Loucy (cell line): ENCODE results near the gene TMEM271.

ENCODE experiments used
- H2AFZ ChIP-seq: fragments of 200-600 bp; sonication (generic); 2 replicates; pipeline ENCODE4 v1.6.0; 2016; ENCODE audit warnings: antibody characterized with exemption, mild to moderate bottlenecking, low read length, moderate library complexity
- H3F3A ChIP-seq: fragments of 200-600 bp; 2 replicates; pipeline ENCODE4 v1.6.0; 2016; ENCODE audit warnings: antibody characterized with exemption, low read depth, mild to moderate bottlenecking
- H3K27me3 ChIP-seq: fragments of 200-600 bp; sonication (generic); 2 replicates; pipeline ENCODE4 v1.6.1; 2014; ENCODE audit warnings: low read length, mild to moderate bottlenecking; ENCODE audit not compliant: insufficient read depth, poor library complexity, severe bottlenecking
- H3K36me3 ChIP-seq: fragments of 200-600 bp; sonication (generic); 2 replicates; pipeline ENCODE4 v1.6.1; 2016; ENCODE audit warnings: low read length; ENCODE audit not compliant: insufficient read depth
- H3K4me1 ChIP-seq: fragments of 200-600 bp; sonication (generic); 2 replicates; pipeline ENCODE4 v1.5.1; 2014; ENCODE audit warnings: low read length, mild to moderate bottlenecking; ENCODE audit not compliant: insufficient read depth, poor library complexity, severe bottlenecking
- H3K4me2 ChIP-seq: fragments of 200-600 bp; sonication (generic); 2 replicates; pipeline ENCODE4 v1.6.0; 2014; ENCODE audit warnings: antibody characterized with exemption, low read length, low read depth, mild to moderate bottlenecking; ENCODE audit not compliant: poor library complexity, severe bottlenecking
- H3K4me3 ChIP-seq: fragments of 200-600 bp; sonication (generic); 2 replicates; pipeline ENCODE4 v1.5.1; 2014; ENCODE audit warnings: low read length, mild to moderate bottlenecking, mixed read lengths; ENCODE audit not compliant: poor library complexity, severe bottlenecking
- H3K79me2 ChIP-seq: fragments of 200-600 bp; sonication (generic); 2 replicates; pipeline ENCODE4 v1.6.1; 2014; ENCODE audit warnings: low read length; ENCODE audit not compliant: insufficient read depth
- H3K9ac ChIP-seq: fragments of 200-600 bp; sonication (generic); 2 replicates; pipeline ENCODE4 v1.6.0; 2014; ENCODE audit warnings: mild to moderate bottlenecking, low read depth, low read length, moderate library complexity; ENCODE audit not compliant: poor library complexity, severe bottlenecking
- H3K9me2 ChIP-seq: fragments of 200-600 bp; sonication (generic); replicated peaks from 2 replicates; pipeline ENCODE4 v1.6.1; 2016; ENCODE audit warnings: low read depth, low read length, mixed read lengths
- H3K9me3 ChIP-seq: fragments of 200-600 bp; sonication (generic); 2 replicates; pipeline ENCODE4 v1.6.1; 2014; ENCODE audit warnings: mild to moderate bottlenecking, antibody characterized with exemption, low read length, low read depth; ENCODE audit not compliant: insufficient read depth
- H4K20me1 ChIP-seq: fragments of 200-600 bp; sonication (generic); 2 replicates; pipeline ENCODE4 v1.6.0; 2014; ENCODE audit warnings: antibody characterized with exemption, low read length, mild to moderate bottlenecking; ENCODE audit not compliant: insufficient read depth, poor library complexity, severe bottlenecking
- CTCF ChIP-seq: fragments of 200-600 bp; sonication (generic); conservative IDR thresholded peaks from 2 replicates; pipeline ENCODE4 v1.5.1; 2014; ENCODE audit warnings: mild to moderate bottlenecking, antibody characterized with exemption, low read length
- EZH2phosphoT487 ChIP-seq: fragments of 200-600 bp; IDR thresholded peaks from 2 replicates; pipeline ENCODE4 v1.6.1; 2018; ENCODE audit warnings: antibody characterized with exemption, mild to moderate bottlenecking, moderate library complexity, borderline replicate concordance

TMEM271 gene

GRCh38 chr4:577499-578450 lies 1.7 kb upstream of the TMEM271 start:
- H3K79me2 ChIP-seq: no peaks in the 10 kb centered on the region
- no peaks in the 10 kb centered on the region for H3F3A ChIP-seq
- no peak overlapping the region for H3K4me3 ChIP-seq
- no peaks in the 10 kb centered on the region for H3K27me3 ChIP-seq
- TF ChIP-seq CTCF (no peak), EZH2phosphoT487 (no peak)
- H3K9me3 ChIP-seq: peaks cover 5% of the 10 kb centered on the region; the same call in 1 of the 2 replicates
- H4K20me1 ChIP-seq: no peaks in the 10 kb centered on the region
- no peaks in the 10 kb centered on the region for H3K4me1 ChIP-seq
- no peaks in the 10 kb centered on the region for H3K36me3 ChIP-seq
- H3K4me2 ChIP-seq: no peak overlapping the region
- no peak overlapping the region for H3K9ac ChIP-seq
- H3K9me2 ChIP-seq: no peaks in the 10 kb centered on the region
- no peak overlapping the region for H2AFZ ChIP-seq

- Histone ChIP-seq H3K27me3 (no peaks in the 10 kb centered on the region), H3K79me2 (no peaks in the 10 kb centered on the region), H3K9me2 (no peaks in the 10 kb centered on the region), H3K9me3 (peaks cover 8% of the 10 kb centered on the region; the same call in 1 of the 2 replicates), H3K4me1 (no peaks in the 10 kb centered on the region), H2AFZ (no peak overlapping the region), H3K4me3 (no peak overlapping the region), H3K9ac (no peak overlapping the region), H3K4me2 (no peak overlapping the region), H3K36me3 (no peaks in the 10 kb centered on the region), H4K20me1 (no peaks in the 10 kb centered on the region), H3F3A (no peaks in the 10 kb centered on the region)
- TF ChIP-seq CTCF (no peak), EZH2phosphoT487 (no peak)
Observed at GRCh38 chr4:576991-577498, 950 bp upstream of the TMEM271 start.

GRCh38 chr4:575281-576141 lies 584 bp downstream of the TMEM271 start:
- Histone ChIP-seq H3K4me1 (no peaks in the 10 kb centered on the region), H2AFZ (no peak overlapping the region), H4K20me1 (no peaks in the 10 kb centered on the region), H3F3A (no peaks in the 10 kb centered on the region), H3K36me3 (no peaks in the 10 kb centered on the region), H3K9me2 (no peaks in the 10 kb centered on the region), H3K4me3 (no peak overlapping the region), H3K4me2 (no peak overlapping the region), H3K27me3 (no peaks in the 10 kb centered on the region), H3K9me3 (peaks cover 13% of the 10 kb centered on the region; the same call in 1 of the 2 replicates), H3K79me2 (no peaks in the 10 kb centered on the region), H3K9ac (no peak overlapping the region)
- TF ChIP-seq CTCF: no peak
- TF ChIP-seq EZH2phosphoT487: no peak
